Measurements from ENCODE around the gene CADPS.

DNA sequence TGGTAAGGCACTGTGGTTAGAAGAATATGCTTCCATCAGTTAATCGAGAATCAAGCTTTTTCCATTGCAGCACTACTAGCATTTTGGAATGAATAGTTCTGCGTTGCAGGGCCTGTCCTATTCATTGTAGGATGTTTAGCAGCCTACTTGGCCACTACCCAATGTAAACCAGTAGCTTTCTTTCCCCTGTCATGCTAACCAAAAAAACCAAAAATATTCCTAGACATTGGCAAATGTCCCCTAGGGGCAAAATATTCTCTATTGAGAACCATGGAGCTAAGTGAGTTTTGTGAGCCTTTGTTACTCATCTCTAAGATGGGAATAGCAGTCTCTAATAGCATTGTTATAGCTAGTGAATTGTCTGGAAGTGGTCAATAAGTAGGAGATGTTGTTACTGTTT is 187.2 kb downstream of the CADPS start:
- TF ChIP-seq CTCF (conservative IDR thresholded peaks at IDR 0.05; ENCODE audit: low read depth, low read length) (no peak), EZH2phosphoT487 (IDR thresholded peaks at IDR 0.05; ENCODE audit: borderline replicate concordance, low read length) (no peak)
